ENCODE data around the gene CFAP73. TPM values are rescaled to one million over a fixed set of nuclear protein-coding genes. Genes with fewer than 3 reads are reported as not detected.

CFAP73 gene
- total and polyA plus RNA-seq, 10 donors, result 0.64 to 0.71 (median 0.70) TPM; not detected in 7

DNA sequence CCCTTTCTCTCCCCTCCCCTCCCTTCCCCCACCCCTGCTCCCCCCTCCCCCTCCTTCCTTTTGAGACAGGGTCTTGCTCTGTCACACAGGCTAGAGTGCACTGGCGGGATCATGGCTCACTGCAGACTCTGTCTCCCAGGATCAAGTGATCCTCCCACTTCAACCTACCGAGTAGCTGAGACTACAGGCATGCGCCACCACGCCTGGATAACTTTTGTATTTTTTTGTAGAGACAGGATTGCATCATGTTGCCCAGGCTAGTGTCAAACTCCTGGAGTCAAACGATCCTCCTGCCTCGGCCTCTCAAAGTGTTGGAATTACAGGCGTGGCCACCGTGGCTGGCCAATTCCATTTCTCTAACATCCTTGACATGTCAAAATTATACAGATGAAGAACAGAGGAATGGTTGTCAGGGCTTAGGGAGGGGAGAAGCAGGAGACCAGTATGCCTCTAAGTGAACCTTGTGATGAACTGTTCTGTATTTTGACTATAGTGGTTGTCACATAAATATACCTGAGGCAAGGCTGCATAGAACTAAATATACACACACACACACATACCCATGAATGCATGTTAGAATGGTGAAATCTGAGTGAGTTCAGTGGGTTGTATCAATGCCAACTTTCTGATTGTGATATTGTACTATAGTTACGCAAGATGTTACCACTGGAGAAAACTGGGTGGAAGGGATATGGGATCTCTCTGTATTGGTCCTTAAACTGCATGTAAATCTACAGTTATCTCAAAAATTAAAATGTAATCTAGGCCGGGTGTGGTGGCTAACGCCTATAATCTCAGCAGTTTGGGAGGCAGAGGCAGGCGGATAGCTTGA is 3.6 kb upstream of the CFAP73 start:
- WGBS, 5 donors, result 79 to 87% (median 81%) methylated on average over 12 of the region's 12 CpGs
- H3K4me1 ChIP-seq, result peaks cover 0 to 20% (median 13%) of the 10 kb centered on the region in 6 donors
- intact Hi-C loops (cut with DNase I; ENCODE audit: low total_unique reads), result no loop called here
- H3K9me3 ChIP-seq, result peaks cover 0 to 10% (median 6%) of the 10 kb centered on the region in 8 donors
- H3K4me3 ChIP-seq, result no peak overlapping the region
- TF ChIP-seq, protein P1, sequence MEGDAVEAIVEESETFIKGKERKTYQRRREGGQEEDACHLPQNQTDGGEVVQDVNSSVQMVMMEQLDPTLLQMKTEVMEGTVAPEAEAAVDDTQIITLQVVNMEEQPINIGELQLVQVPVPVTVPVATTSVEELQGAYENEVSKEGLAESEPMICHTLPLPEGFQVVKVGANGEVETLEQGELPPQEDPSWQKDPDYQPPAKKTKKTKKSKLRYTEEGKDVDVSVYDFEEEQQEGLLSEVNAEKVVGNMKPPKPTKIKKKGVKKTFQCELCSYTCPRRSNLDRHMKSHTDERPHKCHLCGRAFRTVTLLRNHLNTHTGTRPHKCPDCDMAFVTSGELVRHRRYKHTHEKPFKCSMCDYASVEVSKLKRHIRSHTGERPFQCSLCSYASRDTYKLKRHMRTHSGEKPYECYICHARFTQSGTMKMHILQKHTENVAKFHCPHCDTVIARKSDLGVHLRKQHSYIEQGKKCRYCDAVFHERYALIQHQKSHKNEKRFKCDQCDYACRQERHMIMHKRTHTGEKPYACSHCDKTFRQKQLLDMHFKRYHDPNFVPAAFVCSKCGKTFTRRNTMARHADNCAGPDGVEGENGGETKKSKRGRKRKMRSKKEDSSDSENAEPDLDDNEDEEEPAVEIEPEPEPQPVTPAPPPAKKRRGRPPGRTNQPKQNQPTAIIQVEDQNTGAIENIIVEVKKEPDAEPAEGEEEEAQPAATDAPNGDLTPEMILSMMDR (IDR thresholded peaks at IDR 0.05 in 8 of 11, conservative IDR thresholded peaks at IDR 0.05 in 3 of 11), result no peak
- TF ChIP-seq POLR2AphosphoS5 (IDR thresholded peaks at IDR 0.05), result no peak
- no peak for TF ChIP-seq POLR2A (IDR thresholded peaks at IDR 0.05)
- H3K27me3 ChIP-seq (replicated peaks in 1 of 7), result peaks cover 0 to 18% (median 0%) of the 10 kb centered on the region in 7 donors
- H3K36me3 ChIP-seq, result no peaks in the 10 kb centered on the region
- DNase-seq, result peak; percentile 34
- no peak overlapping the region for H3K27ac ChIP-seq

DNA sequence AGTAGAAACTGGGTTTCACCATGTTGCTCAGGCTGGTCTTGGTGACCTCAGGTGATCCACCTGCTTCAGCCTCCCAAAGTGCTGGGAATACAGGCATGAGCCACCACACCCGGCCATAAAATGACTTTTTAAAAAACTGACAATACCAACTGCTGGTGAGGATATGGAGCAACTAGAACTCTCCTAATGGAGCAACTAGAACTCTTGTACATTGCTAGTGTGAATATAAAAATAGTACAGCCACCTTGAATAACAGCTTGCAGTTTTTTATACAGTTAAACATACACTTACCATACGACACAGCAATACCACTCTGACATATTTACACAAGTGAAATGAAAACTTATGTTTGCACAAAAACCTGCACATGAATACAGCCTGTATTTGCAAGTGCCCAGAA is 2.5 kb upstream of the CFAP73 start:
- DNase-seq, result peak; percentile 1
- H3K27me3 ChIP-seq (replicated peaks in 1 of 7), result peaks cover 0 to 29% (median 3%) of the 10 kb centered on the region in 7 donors
- intact Hi-C loops (cut with DNase I; ENCODE audit: low total_unique reads), result no loop called here
- no peak overlapping the region for H3K4me3 ChIP-seq
- 78 to 93% (median 87%) methylated on average over 2 of the region's 2 CpGs for WGBS, 5 donors
- H3K36me3 ChIP-seq, result no peaks in the 10 kb centered on the region
- H3K27ac ChIP-seq, result no peak overlapping the region
- TF ChIP-seq, protein P1 (IDR thresholded peaks at IDR 0.05 in 8 of 11, conservative IDR thresholded peaks at IDR 0.05 in 3 of 11), result no peak
- TF ChIP-seq POLR2AphosphoS5 (IDR thresholded peaks at IDR 0.05) (no peak), POLR2A (IDR thresholded peaks at IDR 0.05) (no peak)
- H3K4me1 ChIP-seq, result peaks cover 0 to 15% (median 10%) of the 10 kb centered on the region in 6 donors
- H3K9me3 ChIP-seq, result peaks cover 0 to 10% (median 6%) of the 10 kb centered on the region in 8 donors

DNA sequence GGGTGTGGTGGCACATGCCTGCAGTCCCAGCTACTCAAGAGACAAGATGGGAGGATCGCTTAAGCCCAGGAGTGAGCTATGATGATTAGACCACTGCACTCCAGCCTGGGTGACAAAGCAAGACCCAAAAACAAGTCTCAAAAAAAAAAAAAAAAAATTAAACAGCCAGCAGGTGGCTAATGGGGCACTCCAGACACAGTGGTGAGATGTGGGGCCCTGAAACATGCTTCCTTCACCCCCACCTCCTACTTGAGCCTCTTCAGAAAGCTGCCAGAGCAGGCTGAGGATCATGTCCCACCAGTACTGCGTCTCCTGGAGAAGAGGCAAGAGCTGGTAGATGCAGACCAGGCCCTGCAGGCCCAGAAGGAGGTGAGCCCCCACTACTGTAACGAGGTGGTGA is 2.1 kb downstream of the CFAP73 start:
- Histone ChIP-seq H3K36me3 (peaks cover 0 to 4% (median 0%) of the 10 kb centered on the region in 6 donors), H3K27ac (no peak overlapping the region), H3K9me3 (peaks cover 0 to 10% (median 6%) of the 10 kb centered on the region in 8 donors), H3K27me3 (replicated peaks in 1 of 7) (peaks cover 0 to 74% (median 27%) of the 10 kb centered on the region in 7 donors), H3K4me1 (peaks cover 19 to 44% (median 29%) of the 10 kb centered on the region in 6 donors), H3K4me3 (no peak overlapping the region)
- intact Hi-C loops (cut with DNase I; ENCODE audit: low total_unique reads), result loop anchor here (10.0 kb wide), 1 partner anchor 57 kb away; no protein-coding TSS in a partner anchor
- 83 to 91% (median 86%) methylated on average over 3 of the region's 3 CpGs for WGBS, 5 donors
- DNase-seq, result no peak
- TF ChIP-seq POLR2AphosphoS5 (IDR thresholded peaks at IDR 0.05) (no peak), POLR2A (IDR thresholded peaks at IDR 0.05) (no peak)
- TF ChIP-seq, protein P1 (IDR thresholded peaks at IDR 0.05 in 8 of 11, conservative IDR thresholded peaks at IDR 0.05 in 3 of 11), result no peak
